Left hindlimb (tissue), 1 donor: Measurements from ENCODE around the gene TFEC.

ENCODE experiments used
- DNase-seq: peaks from one replicate; pipeline ENCODE4 v3.0.0-alpha.2; 2018

TFEC gene

DNA sequence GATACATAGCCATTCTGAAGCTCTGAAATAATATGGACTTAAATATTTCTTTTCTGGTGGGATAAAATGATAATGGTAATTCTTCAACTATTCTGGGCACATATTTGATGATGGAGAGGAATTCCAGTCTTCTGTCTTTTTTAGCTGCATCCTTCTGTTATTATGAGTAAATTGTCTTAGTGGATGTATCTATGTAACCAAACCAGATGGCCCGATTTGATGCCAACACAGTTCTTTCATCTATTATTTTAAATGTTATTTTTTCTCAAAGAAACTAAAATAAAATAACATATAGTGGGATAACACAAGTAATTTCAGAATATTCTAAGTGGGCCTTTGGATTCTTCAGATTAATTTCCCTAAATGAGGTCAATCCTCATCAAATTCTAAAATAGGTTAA, 110.2 kb downstream of the TFEC start:
- DNase-seq: no peak

DNA sequence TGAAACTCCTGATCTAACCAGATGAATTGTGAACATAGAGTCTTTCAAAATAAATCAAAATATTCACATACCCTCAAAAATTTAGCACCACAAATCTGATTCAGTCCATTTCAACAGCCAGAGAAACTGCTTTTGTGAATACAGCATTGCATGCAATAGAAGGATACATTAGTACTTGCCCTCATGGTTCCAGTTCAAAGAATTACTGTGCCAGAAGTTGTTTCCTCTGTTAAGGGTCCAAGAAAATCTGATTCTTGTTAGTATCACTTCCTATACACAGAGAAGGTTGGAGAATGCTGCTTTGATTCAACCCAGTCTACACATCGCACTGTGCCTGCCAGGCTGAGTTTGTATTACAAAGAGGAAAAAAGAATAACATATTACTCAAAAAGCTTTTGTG, 115.6 kb downstream of the TFEC start:
- DNase-seq: no peak

GRCh38 chr7:115911465-115911864, 119.1 kb downstream of the TFEC start:
- DNase-seq: no peak

- no peak for DNase-seq
These were observed 119.9 kb downstream of the TFEC start for GRCh38 chr7:115910541-115911164.

- DNase-seq: no peak
These were observed 123.8 kb downstream of the TFEC start for GRCh38 chr7:115906731-115907130.

DNA sequence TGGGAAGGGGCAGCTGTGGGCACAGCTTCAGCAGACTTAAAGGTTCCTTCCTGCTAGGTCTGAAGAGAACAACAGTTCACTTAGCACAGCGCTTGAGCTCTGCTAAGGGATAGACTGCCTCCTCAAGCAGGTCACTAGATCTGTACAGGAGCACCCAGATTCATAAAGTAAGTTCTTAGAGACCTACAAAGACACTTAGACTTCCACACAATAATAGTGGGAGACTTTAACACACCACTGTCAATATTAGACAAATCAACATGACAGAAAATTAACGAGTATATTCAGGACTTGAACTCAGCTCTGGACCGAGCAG, 140.9 kb downstream of the TFEC start:
- no peak for DNase-seq

- no peak for DNase-seq
These were observed 141.4 kb downstream of the TFEC start for GRCh38 chr7:115888981-115889668.

GRCh38 chr7:115885550-115885949, 145.0 kb downstream of the TFEC start:
- no peak for DNase-seq
